NCI-H82 (cell line): ENCODE measurements around the gene DNAH6.
A peak's percentile ranks its signal among the peaks of the same experiment; 100 is the strongest.
"Not testable (repeated sequence)": the region's sequence is repeated elsewhere in the genome, so short reads cannot be mapped to it uniquely, and the experiment has no call there.

Experiments used
- DNase-seq: peaks from one replicate; lab custom pipeline; 2025; lab: John Stamatoyannopoulos, UW

DNAH6 gene

DNA sequence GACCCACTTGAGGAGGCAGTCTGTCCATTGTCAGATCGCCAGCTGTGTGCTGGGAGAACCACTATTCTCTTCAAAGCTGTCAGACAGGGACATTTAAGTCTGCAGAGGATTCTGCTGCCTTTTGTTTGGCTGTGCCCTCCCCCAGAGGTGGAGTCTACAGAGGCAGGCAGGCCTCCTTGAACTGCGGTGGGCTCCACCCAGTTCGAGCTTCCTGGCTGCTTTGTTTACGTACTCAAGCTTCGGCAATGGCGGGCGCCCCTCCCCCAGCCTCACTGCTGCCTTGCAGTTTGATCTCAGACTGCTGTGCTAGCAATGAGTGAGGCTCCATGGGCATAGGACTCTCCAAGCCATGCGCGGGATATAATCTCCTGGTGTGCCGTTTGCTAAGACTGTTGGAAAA, 5.3 kb upstream of the DNAH6 start:
- not testable (repeated sequence) for DNase-seq

DNA sequence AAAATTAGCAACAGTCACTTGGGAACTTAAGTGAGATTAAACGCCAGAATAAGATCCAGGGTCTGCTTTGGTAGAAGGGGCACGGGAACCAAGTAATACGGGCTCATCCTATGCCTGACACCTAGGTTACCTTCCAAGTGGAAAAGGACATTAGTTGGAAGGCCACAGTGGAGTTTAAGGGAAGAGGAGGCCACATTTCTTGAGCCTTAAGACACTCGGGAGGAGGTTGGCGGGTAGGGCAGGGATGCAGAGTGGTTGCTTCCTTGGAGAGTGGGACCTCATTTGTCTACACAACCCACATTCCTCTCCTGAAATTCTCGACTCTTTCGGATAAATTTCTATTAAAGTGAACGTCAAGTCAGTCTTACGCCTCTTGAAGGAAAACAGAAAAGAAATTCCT, 510 bp upstream of the DNAH6 start:
- DNase-seq, result no peak

DNA sequence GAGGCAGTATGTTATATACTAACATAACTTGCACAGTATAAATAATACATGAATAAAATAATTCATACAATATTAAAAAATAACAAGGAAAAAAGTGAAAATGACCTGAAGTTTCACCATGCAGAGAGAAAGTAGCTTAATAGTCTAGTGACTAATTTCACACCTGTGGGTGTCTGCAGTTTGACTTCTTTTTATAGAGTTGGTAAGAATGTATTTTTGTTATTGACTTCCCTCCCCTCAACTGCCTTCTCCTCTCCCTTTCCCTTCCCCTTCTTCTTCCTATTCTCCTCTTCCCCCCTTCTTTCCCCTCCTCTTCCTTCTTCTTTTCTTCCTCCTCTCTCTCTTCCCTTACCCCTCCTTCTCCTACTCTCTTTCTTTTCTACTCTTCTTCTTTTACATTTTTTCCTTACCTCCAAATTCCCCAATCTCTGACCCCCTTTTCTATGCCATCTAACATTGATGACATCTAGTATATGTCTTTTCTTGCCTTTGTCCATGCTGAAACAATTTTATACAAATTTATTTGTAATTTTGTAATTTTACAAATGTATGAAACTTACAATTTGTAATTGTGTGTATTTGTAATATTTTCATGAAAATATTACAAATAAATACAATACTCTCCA, 3.1 kb downstream of the DNAH6 start:
- no peak for DNase-seq

DNA sequence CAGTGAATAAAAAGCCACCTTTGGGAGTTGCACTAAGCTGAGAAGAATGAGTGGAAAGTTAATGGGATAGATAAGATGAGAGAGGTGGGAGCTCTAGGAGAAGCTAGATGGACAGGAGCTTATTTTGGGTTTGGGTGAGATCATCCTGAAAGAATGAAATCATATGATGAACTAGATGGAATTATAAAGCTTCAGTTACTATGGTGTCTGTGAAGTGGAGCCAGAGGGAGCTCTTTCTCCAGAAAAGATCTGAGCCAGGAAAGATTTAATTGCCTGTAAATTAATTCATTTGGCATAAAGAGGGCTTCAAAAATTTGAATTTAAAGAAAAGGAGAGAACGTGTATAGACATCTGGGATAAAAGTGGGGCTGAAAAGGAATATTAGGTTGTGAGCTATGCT, 10.3 kb downstream of the DNAH6 start:
- DNase-seq, result no peak

DNA sequence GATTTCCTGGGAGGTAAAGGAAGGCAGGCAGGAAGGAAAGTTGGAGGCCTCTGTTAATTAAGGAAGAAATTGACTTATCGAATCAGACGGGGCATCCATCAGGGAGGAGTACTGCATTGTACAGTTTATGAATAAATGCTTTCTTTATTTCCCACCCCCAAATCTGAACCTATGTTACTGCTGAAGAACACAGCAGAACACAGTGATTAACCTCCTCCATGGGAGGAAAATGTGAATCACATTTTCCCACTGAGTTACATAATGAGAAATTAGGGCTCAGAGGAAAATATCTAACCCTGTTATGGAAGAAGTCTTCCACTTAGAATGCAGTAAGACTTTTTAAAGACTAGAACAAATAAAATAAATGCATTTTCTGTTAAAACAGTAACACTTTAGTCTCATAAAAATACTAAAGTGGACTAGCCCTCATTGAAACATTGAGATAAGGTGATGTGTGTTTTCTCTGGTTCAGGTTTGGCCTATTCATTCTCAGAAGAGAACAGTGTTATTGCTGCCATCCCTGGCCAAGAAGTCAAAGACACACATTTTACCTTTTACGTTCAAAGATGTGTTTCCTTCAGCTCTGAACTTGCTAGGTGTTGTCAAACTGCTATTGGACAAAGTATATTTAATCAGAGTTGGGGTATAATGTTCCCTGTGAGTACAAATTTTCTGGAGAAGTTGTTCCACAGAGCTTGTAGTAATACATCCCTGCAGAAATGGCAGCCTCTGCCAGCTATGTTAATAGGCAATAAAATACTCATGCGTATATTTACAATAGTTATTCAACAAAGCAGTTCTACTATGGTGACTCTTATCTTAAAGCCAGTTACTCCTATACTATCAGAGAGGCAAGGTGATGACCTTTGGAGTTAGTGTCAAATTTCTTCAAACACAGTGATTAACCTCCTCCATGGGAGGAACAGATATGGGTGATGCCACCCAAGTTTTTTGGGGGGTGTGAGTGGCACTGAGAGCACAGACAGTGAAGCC, 11.1 kb downstream of the DNAH6 start:
- no peak for DNase-seq

DNA sequence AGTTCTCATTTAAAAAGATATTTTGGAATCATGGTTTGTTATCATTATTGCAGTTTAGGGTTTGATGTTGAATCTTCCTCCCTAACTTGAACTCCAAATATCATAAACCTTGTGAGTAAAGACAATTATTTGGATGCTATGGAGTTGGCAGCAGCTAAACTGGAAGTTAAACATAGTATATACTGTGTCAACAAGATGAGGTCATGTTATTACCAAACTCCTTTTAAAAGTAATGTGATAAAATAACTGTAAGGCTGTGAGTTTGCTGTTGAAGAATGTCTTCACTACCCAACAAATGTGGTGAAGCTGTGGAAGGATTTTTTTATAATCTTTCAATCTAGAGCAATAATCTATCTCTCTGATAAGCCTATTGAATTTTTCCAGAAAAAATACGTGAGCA, 16.0 kb downstream of the DNAH6 start:
- DNase-seq, result no peak

- no peak for DNase-seq
Measured at GRCh38 chr2:84534225-84534624, 17.9 kb downstream of the DNAH6 start.

DNA sequence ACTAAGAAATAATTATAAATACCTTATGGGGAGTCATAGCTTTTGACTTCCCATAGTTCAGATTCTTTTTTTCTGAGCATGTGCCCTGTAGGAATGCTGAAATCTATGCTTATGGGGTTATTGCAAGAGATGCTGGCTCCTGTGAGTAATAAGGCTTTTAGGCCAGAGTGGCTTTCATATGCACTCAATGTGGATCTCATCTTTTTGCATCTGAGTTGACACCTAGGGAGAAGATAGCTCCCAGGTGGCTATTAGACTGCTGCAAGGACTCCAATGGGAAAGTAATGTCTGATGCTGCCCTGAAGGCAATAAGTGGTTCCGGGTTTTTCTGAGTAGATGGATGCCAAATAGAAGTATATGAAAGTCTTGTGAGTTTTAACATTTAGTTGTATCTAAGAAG, 21.0 kb downstream of the DNAH6 start:
- no peak for DNase-seq

GRCh38 chr2:84539729-84540128, 23.4 kb downstream of the DNAH6 start:
- DNase-seq, result no peak

GRCh38 chr2:84545005-84545404, 28.7 kb downstream of the DNAH6 start:
- DNase-seq, result no peak

DNA sequence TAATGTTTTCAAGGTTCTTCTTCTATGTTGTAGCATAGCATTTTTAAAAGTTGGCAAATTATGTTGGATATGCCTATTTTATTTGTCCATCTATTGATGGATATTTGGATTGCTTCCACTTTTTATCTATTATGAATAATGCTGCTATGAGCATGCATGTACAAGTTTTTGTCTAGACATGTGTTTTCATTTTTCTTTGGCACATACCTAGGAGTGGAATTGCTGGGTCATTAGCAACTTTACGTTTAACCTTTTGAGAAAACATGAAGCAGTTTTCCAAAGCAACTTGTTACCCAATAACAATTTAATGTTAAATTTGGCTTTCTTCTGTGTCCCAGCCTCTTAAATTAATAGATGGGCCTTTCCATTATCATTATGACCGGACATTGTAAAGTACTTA, 30.3 kb downstream of the DNAH6 start:
- DNase-seq, result no peak

DNA sequence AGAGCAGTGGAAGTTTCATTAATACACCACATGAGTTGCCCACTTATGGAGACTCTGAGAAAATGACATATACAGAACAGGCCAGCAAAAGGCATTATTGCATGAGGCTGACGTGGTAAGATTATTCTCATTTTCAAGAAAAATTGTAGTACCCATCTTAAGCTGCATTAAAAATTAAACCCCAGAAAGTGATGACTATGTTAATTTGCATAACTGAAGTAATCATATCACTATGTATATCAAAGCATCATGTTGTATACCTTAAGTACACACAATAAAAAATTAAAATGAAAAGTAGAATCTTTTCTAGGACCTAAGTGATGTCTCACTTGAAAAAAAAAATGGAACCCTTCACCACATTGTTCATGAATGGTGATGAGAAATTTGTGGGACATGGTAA, 32.0 kb downstream of the DNAH6 start:
- no peak for DNase-seq

GRCh38 chr2:84550916-84551315, 34.6 kb downstream of the DNAH6 start:
- DNase-seq, result no peak

DNA sequence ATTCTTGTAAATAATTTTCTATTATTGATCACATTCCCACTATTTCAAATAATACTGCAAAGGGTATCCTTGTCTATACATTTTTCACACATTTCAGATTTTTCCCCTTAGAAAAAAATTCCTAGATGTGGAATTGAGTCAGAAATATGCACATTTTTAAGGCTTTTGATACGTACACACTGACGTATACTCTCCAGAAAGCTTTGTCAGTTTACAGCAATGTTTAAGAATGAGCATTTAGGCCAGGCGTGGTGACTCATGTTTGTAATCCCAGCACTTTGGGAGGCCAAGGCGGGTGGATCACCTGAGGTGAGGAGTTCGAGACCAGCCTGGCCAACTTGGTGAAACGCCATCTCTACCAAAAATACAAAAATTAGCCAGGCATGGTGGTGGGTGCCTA, 35.2 kb downstream of the DNAH6 start:
- DNase-seq, result not testable (repeated sequence)

GRCh38 chr2:84556190-84556589, 39.9 kb downstream of the DNAH6 start:
- no peak for DNase-seq

DNA sequence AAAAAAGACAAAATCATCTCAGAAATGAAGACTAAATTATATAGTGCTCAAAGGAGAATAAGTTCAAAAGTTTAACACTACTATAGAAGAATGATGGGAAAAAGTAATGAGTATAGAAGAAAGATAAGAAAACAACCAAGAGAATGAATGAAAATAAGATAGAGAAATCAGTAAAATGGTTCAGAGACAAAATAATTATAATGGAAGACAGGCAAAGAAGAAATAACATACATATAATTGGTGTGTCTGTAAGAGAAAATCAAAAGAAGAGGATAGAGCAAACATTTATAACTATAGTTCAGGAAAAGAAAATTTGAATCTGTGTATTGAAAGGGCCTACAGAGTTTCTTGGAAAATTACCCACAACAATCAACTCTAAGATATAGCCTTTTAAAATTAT, 43.5 kb downstream of the DNAH6 start:
- DNase-seq, result no peak

GRCh38 chr2:84579661-84580060, 63.4 kb downstream of the DNAH6 start:
- no peak for DNase-seq

- DNase-seq, result no peak
Measured at GRCh38 chr2:84603911-84604310, 87.6 kb downstream of the DNAH6 start.

GRCh38 chr2:84613082-84613481, 96.8 kb downstream of the DNAH6 start:
- DNase-seq, result no peak

DNA sequence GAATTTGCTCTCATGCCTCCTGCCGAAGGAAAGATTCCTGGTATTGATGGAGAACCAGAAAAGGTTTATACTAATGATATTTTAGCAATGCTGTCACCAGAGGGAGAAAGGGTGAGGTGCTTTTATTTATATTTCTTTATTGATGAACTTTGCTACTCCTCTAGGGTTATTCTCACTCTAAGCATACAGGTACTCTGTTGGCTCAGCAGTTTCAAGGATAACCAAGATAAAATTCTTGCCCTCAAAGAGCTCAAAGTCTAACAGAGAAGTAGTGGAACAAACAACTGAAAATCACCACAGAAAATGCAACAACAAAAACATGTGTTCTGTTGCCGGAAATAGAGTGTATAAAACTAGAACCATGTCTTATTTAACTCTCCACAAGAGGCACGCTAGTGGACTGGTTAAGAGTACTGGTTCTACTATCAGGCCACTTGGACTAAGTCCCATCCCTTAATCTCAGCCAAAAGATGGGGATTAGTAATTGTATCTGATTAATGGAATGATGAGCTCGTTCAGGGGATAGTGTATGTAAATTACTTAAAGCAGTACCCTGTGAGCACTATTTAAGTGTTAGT, 103.6 kb downstream of the DNAH6 start:
- DNase-seq, result peak; percentile 74

GRCh38 chr2:84628486-84628885, 112.2 kb downstream of the DNAH6 start:
- peak; percentile 5 for DNase-seq

GRCh38 chr2:84629550-84629949, 113.3 kb downstream of the DNAH6 start:
- DNase-seq, result no peak

GRCh38 chr2:84631047-84631446, 114.7 kb downstream of the DNAH6 start:
- peak; percentile 60 for DNase-seq
